Measurements from ENCODE around the gene RPLP2. TPM values are rescaled to one million over a fixed set of nuclear protein-coding genes. Genes with fewer than 3 reads are reported as not detected.

The RPLP2 gene
- total RNA-seq, 6 experiments from 2014 or later: 1,532 to 1,781 (median 1,709) TPM

DNA sequence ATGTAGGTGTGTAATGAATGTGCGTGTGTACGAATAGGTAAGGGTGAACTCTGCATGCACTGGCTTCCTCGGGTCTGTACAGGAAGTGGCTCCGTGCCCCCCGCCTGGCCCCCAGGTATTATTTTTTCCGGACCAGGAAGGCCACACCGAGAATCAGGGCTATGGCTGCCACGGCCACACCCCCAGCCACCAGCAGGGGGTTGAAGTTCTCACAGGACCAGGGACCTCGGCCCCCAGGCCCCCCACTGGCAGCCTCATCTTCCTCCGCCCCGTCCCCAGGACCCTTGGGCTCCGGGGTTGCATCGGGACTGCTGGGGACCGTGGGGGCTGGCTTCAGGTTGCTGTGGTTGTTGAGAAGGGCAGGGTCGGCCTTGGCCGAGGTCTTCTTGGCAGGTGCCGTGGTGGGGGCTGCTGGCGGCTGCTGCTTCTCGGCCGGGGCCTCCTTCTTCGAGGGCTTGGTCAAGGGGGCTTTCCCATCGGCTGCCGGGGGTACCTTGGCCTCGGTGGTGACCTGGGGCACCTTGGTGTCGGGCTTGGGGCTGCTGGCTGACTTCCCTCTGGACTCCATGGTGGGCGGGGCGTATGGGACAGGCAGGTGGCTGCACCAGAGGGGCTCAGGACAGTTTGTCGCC, 21.6 kb upstream of the RPLP2 start:
- H3K36me3 Mint-ChIP-seq (ENCODE audit: low read depth): peaks cover 6% of the 10 kb centered on the region
- H3K4me3 Mint-ChIP-seq: no peak overlapping the region
- TF ChIP-seq, protein P1, sequence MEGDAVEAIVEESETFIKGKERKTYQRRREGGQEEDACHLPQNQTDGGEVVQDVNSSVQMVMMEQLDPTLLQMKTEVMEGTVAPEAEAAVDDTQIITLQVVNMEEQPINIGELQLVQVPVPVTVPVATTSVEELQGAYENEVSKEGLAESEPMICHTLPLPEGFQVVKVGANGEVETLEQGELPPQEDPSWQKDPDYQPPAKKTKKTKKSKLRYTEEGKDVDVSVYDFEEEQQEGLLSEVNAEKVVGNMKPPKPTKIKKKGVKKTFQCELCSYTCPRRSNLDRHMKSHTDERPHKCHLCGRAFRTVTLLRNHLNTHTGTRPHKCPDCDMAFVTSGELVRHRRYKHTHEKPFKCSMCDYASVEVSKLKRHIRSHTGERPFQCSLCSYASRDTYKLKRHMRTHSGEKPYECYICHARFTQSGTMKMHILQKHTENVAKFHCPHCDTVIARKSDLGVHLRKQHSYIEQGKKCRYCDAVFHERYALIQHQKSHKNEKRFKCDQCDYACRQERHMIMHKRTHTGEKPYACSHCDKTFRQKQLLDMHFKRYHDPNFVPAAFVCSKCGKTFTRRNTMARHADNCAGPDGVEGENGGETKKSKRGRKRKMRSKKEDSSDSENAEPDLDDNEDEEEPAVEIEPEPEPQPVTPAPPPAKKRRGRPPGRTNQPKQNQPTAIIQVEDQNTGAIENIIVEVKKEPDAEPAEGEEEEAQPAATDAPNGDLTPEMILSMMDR (IDR thresholded peaks at IDR 0.05): peak; percentile 46
- DNase-seq: no peak
- H3K4me1 Mint-ChIP-seq (ENCODE audit: low read depth): peaks cover 15% of the 10 kb centered on the region
- no peaks in the 10 kb centered on the region for H3K9me3 Mint-ChIP-seq
- H3K27me3 Mint-ChIP-seq (ENCODE audit: insufficient read depth): no peaks in the 10 kb centered on the region; the same call in 1 of the 2 replicates
- no peak overlapping the region for H3K27ac Mint-ChIP-seq

DNA sequence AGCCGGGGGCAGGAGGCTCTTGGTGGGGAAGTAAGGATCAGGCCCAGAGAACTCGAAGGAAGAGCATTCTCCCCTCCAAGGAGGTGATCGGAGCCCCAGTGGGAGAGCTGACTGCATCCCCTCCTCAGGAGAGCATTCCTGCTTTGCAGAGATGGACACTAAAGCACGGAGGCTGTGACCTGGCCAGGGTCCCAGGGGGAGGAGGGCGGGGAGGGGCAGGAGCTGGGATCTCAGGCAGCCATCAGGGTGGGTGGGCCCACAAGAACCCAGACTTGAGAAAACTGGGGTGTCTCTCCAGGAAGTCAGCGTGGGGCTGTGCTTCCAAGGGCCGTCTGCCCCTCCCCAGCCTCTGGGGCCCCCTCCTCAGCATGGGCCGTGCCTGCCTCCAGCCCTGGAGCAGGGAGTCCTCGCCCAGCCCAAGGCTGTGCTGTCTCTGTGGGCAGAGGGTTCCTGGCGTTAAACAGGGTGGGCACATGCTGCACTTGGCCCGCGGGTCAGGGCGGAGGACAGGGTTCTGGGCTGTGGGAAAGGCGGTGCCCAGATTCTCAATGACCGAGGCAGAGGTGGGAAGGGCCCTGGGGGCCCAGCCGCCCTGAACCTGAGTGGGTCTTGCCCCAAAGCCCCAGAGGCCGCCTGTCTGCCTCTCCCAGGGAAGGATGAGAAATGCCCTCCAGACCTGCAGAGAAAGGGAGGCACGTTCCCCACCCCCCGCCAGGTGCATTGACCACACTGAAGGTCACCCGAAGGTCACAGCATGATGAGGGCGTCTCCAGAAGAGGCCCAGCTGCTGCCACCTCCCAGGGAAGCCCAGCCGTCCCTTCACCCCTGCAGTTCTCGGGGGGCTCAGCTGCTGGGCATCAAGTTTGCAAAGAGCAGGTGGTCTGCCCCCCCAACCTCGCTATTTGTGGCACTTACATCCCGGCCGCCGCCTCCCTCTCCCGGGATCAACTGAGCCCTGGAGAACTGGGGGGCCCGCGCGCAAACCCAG, 20.5 kb upstream of the RPLP2 start:
- Mint-ChIP-seq H3K4me1 (ENCODE audit: low read depth) (peaks cover 5% of the 10 kb centered on the region; the same call in 1 of the 2 replicates), H3K36me3 (ENCODE audit: low read depth) (no peaks in the 10 kb centered on the region), H3K9me3 (no peaks in the 10 kb centered on the region), H3K27ac (no peak overlapping the region), H3K27me3 (ENCODE audit: insufficient read depth) (no peaks in the 10 kb centered on the region; the same call in 1 of the 2 replicates), H3K4me3 (peak overlapping the region; percentile 66)
- no peak for DNase-seq
- TF ChIP-seq, protein P1 (IDR thresholded peaks at IDR 0.05): no peak

DNA sequence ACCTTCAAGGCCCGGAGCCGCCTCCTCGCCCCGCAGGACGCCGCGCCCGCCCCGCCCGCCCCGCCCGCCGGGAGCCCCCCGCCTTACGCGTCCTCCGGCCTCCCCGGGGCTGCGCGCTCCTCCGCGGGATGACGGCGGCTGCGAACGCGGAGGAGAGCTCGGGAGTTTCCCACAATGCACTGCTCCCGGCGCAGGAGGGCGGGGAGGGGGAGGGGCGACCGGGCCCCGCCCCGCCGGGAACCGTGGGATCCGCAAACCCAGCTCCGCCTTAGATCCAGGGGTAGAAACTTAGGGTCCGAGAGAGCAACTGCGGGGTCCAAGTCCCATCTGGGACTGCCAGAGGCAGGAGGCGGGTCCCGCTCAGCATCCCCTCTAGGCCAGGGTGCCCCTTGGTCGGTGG, 19.8 kb upstream of the RPLP2 start, which contains the start of gene CEND1:
TSS of gene CEND1 (minus strand) at position 148 of the 400 bp plus-strand sequence. CDS start 1,514 bp downstream, outside the sequence.
- Mint-ChIP-seq H3K27ac (peak within 1 kb of the TSS; percentile 59), H3K4me3 (peak within 1 kb of the TSS; percentile 66), H3K4me1 (ENCODE audit: low read depth) (peaks cover 5% of the 10 kb centered on the region; the same call in 1 of the 2 replicates), H3K27me3 (ENCODE audit: insufficient read depth) (no peaks in the 10 kb centered on the region; the same call in 1 of the 2 replicates), H3K9me3 (no peaks in the 10 kb centered on the region), H3K36me3 (ENCODE audit: low read depth) (no peaks in the 10 kb centered on the region)
- TF ChIP-seq, protein P1 (IDR thresholded peaks at IDR 0.05): no peak
- DNase-seq: peak; percentile 18

DNA sequence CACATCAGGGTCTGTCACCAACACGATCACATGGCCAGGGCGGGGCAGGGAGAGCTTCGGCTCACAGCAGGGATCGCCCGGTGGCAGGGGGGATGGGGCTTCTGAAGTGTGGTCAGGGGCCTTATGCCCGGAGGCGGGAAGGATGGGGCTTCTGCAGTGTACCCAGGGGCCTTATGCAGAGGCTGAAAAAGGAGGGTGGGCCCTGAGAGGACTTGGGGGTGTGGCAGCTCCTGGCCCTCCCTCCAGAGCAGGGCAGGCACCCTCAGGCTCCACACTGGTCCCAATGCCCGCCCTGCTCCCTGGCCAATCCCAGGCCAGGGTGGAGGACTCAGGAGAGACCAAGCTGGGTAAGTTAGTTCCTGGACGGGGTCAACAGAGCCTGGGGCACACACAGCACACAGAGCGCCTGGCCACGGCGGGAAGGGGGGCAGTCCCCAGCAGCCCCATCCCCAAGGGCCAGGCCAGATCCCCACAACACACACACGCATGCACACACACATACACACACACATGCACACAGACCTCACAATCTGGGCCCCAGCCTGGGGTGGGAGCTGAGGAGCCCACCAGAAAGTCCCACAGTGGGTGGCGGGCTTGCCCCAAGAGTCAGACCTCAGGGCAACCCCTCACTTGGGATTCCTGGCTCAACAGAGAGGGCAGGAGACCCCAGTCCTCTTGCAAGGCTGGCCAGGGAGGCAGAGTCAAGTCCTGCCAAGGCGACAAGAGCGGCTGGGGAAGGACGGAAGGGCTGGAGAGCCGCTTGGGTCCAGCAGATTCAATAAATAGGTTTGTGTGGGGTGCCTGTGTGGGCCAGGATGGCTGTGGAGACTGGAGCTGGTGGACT, 18.8 kb upstream of the RPLP2 start:
- peak overlapping the region; percentile 59 for H3K27ac Mint-ChIP-seq
- H3K4me3 Mint-ChIP-seq: peak overlapping the region; percentile 41
- TF ChIP-seq, protein P1 (IDR thresholded peaks at IDR 0.05): no peak
- no peaks in the 10 kb centered on the region for H3K9me3 Mint-ChIP-seq
- peaks cover 5% of the 10 kb centered on the region; the same call in 1 of the 2 replicates for H3K4me1 Mint-ChIP-seq (ENCODE audit: low read depth)
- H3K36me3 Mint-ChIP-seq (ENCODE audit: low read depth): no peaks in the 10 kb centered on the region
- peaks cover under 1% of the 10 kb centered on the region; the same call in 1 of the 2 replicates for H3K27me3 Mint-ChIP-seq (ENCODE audit: insufficient read depth)
- DNase-seq: peak; percentile 22

Data from HFFc6 (cell line).